ENCODE data around the gene JPT2. TPM values are rescaled to one million over a fixed set of nuclear protein-coding genes. Genes with fewer than 3 reads are reported as not detected.

JPT2 gene
- total and polyA plus RNA-seq, 10 of the 15 experiments (the other 5 are each of a cell fraction or from before 2014, with no cell fraction given) = 11.7 to 78.4 (median 48.4) TPM

DNA sequence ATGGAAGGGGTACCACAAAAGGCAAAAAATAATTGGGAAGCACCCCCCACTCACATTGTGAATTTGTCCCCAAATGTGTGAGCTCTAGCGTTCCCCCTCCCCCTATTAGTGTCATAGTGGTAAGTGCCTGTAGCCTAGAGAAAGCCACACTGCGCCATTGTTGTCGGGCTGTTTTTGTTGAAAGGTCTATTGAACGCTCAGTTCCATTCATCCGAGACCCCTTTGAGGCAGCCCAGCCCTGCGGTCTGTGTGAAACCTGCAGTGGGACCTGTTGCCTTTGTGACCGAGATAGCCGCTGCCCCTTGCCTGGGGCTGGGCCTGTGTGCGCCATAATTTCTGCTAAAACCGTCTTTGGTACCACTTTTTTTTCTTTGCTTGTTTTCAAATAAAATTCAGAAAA, 3.0 kb downstream of the JPT2 start:
- FAIRE-seq = no peak
- H2AFZ ChIP-seq (ENCODE audit: control insufficient read depth, low read depth, low read length) = no peak overlapping the region
- DNase-seq (ENCODE audit: low read depth, low spot score) = no peak
- ChIA-PET RAD21 (ENCODE audit: unreplicated experiment) (no interaction called here), SMC1A (ENCODE audit: uncharacterized antibody, unreplicated experiment) (no interaction called here), POLR2A (no interaction called here), CTCF (interaction anchor here (1.4 kb wide), 1 partner anchor 25 kb away, joined by 4 read pairs; the partner anchor contains the start of gene MAPK8IP3)
- no peaks in the 10 kb centered on the region for H3K27me3 ChIP-seq (replicated peaks in 1 of 2; ENCODE audit: control insufficient read depth in 2 of 2, insufficient read depth in 2 of 2, low read length in 1 of 2)
- H3K9me3 ChIP-seq (replicated peaks; ENCODE audit: control insufficient read depth, insufficient read depth, low read length) = no peaks in the 10 kb centered on the region
- ATAC-seq = no peak
- H4K20me1 ChIP-seq (ENCODE audit: control insufficient read depth, insufficient read depth) = peaks cover 4% of the 10 kb centered on the region; the same call in 1 of the 2 replicates
- H3K36me3 ChIP-seq (ENCODE audit: control insufficient read depth in 2 of 2, insufficient read depth in 2 of 2, low read length in 1 of 2) = peaks cover 1 to 10% of the 10 kb centered on the region in 2 experiments; a peak in 2 of 4 replicates
- 94% methylated on average over 10 of the region's 10 CpGs for WGBS (ENCODE audit: insufficient coverage, insufficient replicate concordance, low lambda C conversion rate, missing lambda C conversion rate)
- intact Hi-C loops (cut with micrococcal nuclease; ENCODE audit: unreplicated experiment) = no loop called here
- no peak overlapping the region for H3K4me2 ChIP-seq (ENCODE audit: control insufficient read depth, insufficient read depth)
- no peaks in the 10 kb centered on the region; the same call in 1 of the 2 replicates for H3K4me1 ChIP-seq (ENCODE audit: control insufficient read depth, insufficient read depth, low read length)
- H3K9ac ChIP-seq (ENCODE audit: control insufficient read depth, insufficient read depth, low read length) = no peak overlapping the region
- BruUV-seq (replicated peaks) = no TSS peak
- H3K27ac ChIP-seq (ENCODE audit: control insufficient read depth, insufficient read depth) = no peak overlapping the region
- TF ChIP-seq ZSCAN29 (IDR thresholded peaks at IDR 0.05) (no peak), ESRRA (IDR thresholded peaks at IDR 0.05; ENCODE audit: low read length) (no peak), NFYB (IDR thresholded peaks at IDR 0.05; ENCODE audit: insufficient read depth, low read depth, low read length) (no peak), ZBTB40 (IDR thresholded peaks at IDR 0.05; ENCODE audit: borderline replicate concordance) (no peak), ATF2 (IDR thresholded peaks at IDR 0.05; ENCODE audit: low read length) (no peak), NFIC (IDR thresholded peaks at IDR 0.05; ENCODE audit: low read depth, low read length) (no peak), TCF3 (IDR thresholded peaks at IDR 0.05; ENCODE audit: borderline replicate concordance, insufficient read depth, low read depth, low read length) (no peak), CREM (IDR thresholded peaks at IDR 0.05; ENCODE audit: low read depth) (no peak), POLR2AphosphoS5 (IDR thresholded peaks at IDR 0.05; ENCODE audit: low read length) (no peak), POLR2A (IDR thresholded peaks at IDR 0.05; ENCODE audit: low read depth, low read length) (no peak), MYB (IDR thresholded peaks at IDR 0.05; ENCODE audit: borderline replicate concordance, low read depth, low read length) (no peak), PML (IDR thresholded peaks at IDR 0.05; ENCODE audit: low read length) (no peak), NFYA (IDR thresholded peaks at IDR 0.05; ENCODE audit: borderline replicate concordance, low read depth, low read length) (no peak), PAX8 (IDR thresholded peaks at IDR 0.05) (no peak), CREB1 (IDR thresholded peaks at IDR 0.05; ENCODE audit: low read depth) (no peak), NR2C2 (IDR thresholded peaks at IDR 0.05; ENCODE audit: borderline replicate concordance, control insufficient read depth, insufficient read length, low read depth) (no peak), MXI1 (IDR thresholded peaks at IDR 0.05; ENCODE audit: low read depth, low read length) (no peak), FOS (IDR thresholded peaks at IDR 0.05; ENCODE audit: borderline replicate concordance, extremely low read depth, insufficient read length) (no peak)
- no peak overlapping the region; the same call in 1 of the 2 replicates for H3K4me3 ChIP-seq
- H3K79me2 ChIP-seq (ENCODE audit: control insufficient read depth, insufficient read depth, low read length) = peaks cover 44% of the 10 kb centered on the region
- in situ Hi-C loops (cut with MboI) = no loop called here
